Measurements from ENCODE around the gene HSPA8. TPM values are rescaled to one million over a fixed set of nuclear protein-coding genes. Genes with fewer than 3 reads are reported as not detected.

The HSPA8 gene
- total RNA-seq, 1 experiment from 2014 or later = 1,301 TPM

- no TSS peak for BruUV-seq (replicated peaks)
- Histone ChIP-seq H3K9me3 (ENCODE audit: control insufficient read depth in 1 of 2, insufficient read depth in 1 of 2, low read depth in 1 of 2, low read length in 2 of 2) (peaks cover 0 to 3% of the 10 kb centered on the region in 2 experiments; a peak in 1 of 4 replicates), H3K36me3 (ENCODE audit: control insufficient read depth in 1 of 2, insufficient read depth in 2 of 2, low read length in 2 of 2) (no peaks in the 10 kb centered on the region), H2AFZ (ENCODE audit: low read depth, low read length, poor library complexity, severe bottlenecking) (no peak overlapping the region), H3K9ac (ENCODE audit: low read length) (no peak overlapping the region), H3K4me1 (ENCODE audit: control insufficient read depth in 1 of 2, insufficient read depth in 2 of 2, low read length in 2 of 2) (peaks cover 7 to 12% of the 10 kb centered on the region in 2 experiments; a peak in 3 of 4 replicates), H3K79me2 (ENCODE audit: insufficient read depth, low read length) (no peaks in the 10 kb centered on the region), H3K27ac (ENCODE audit: low read depth, low read length) (no peak overlapping the region; the same call in 1 of the 2 replicates), H3K27me3 (ENCODE audit: insufficient read depth, low read length) (no peaks in the 10 kb centered on the region), H4K20me1 (ENCODE audit: insufficient read depth) (no peaks in the 10 kb centered on the region), H3K9me2 (ENCODE audit: insufficient read depth) (no peaks in the 10 kb centered on the region), H3K4me2 (ENCODE audit: low read length) (peak overlapping the region; percentile 46), H3K4me3 (replicated peaks in 1 of 2; ENCODE audit: low read depth in 1 of 2, low read length in 2 of 2) (no peak overlapping the region; a peak in 1 of 4 replicates)
- peak; percentile 75 for ATAC-seq
- peak; percentile 85 for DNase-seq (ENCODE audit: low read depth, low spot score)
- intact Hi-C loops (cut with micrococcal nuclease) = no loop called here
- ChIA-PET POLR2A (interaction anchor here (1.3 kb wide), 1 partner anchor 12 kb away, joined by 3 read pairs; no protein-coding TSS in a partner anchor), RAD21 (ENCODE audit: low non-redundant PET in 1 of 2, low total read pairs in 2 of 2, uncharacterized antibody in 2 of 2, unreplicated experiment in 2 of 2) (interaction anchor here in 1 of 2 experiments (0.6 kb wide), 1 partner anchor 221 kb away, joined by 3 read pairs; no protein-coding TSS in a partner anchor), CTCF (interaction anchor here (0.9 kb wide), 2 partner anchors 164 to 178 kb away, joined by 4 read pairs; no protein-coding TSS in a partner anchor)
- TF ChIP-seq EZH2 (IDR thresholded peaks at IDR 0.05) (no peak), CEBPB (IDR thresholded peaks at IDR 0.05; ENCODE audit: low read depth) (no peak), POLR2A (IDR thresholded peaks at IDR 0.05; ENCODE audit: borderline replicate concordance, extremely low read depth, insufficient read depth, insufficient read length) (no peak), CBX3 (IDR thresholded peaks at IDR 0.05; ENCODE audit: low read depth) (peak; percentile 70; the same call in 1 of the 2 replicates), ZNF274 (IDR thresholded peaks at IDR 0.05; ENCODE audit: low read depth, low read length) (no peak), ZBTB33 (IDR thresholded peaks at IDR 0.05; ENCODE audit: extremely low read depth, insufficient replicate concordance, low read length) (no peak), SP1 (IDR thresholded peaks at IDR 0.05; ENCODE audit: low read depth) (peak; percentile 47), YY1 (IDR thresholded peaks at IDR 0.05; ENCODE audit: extremely low read depth, insufficient replicate concordance, low read depth, low read length) (no peak), CTCF (IDR thresholded peaks at IDR 0.05 in 2 of 3, conservative IDR thresholded peaks at IDR 0.05 in 1 of 3; ENCODE audit: borderline replicate concordance in 1 of 3, insufficient read depth in 1 of 3, low read depth in 2 of 3, low read length in 2 of 3) (no peak), SRF (IDR thresholded peaks at IDR 0.05; ENCODE audit: low read depth) (no peak; the same call in 1 of the 2 replicates), ZFX (IDR thresholded peaks at IDR 0.05) (no peak), RAD21 (IDR thresholded peaks at IDR 0.05; ENCODE audit: low read depth) (no peak), MAX (IDR thresholded peaks at IDR 0.05) (no peak), REST (IDR thresholded peaks at IDR 0.05; ENCODE audit: low read depth) (no peak), ELF1 (IDR thresholded peaks at IDR 0.05; ENCODE audit: borderline replicate concordance, low read depth) (no peak), EZH2phosphoT487 (IDR thresholded peaks at IDR 0.05; ENCODE audit: borderline replicate concordance) (no peak), JUND (IDR thresholded peaks at IDR 0.05) (peak; percentile 87), ATF3 (IDR thresholded peaks at IDR 0.05) (no peak), TCF7L2 (IDR thresholded peaks at IDR 0.05; ENCODE audit: borderline replicate concordance, extremely low read depth, insufficient read depth, insufficient read length) (no peak), POLR2AphosphoS5 (IDR thresholded peaks at IDR 0.05; ENCODE audit: low read depth, low read length) (peak; percentile 68), EGR1 (IDR thresholded peaks at IDR 0.05; ENCODE audit: low read depth) (no peak)
Measured at GRCh38 chr11:123083623-123084029, 21.7 kb upstream of the HSPA8 start.
